Brain microvascular endothelial cell (primary cell): Measurements from ENCODE around the gene RXRA.
A peak's percentile ranks its signal among the peaks of the same experiment; 100 is the strongest.

Source experiments
- DNase-seq: peaks from one replicate; pipeline ENCODE4 v3.0.0-alpha.2; 2020
- H3K27ac ChIP-seq: fragments of 250-450 bp; sonication (Bioruptor Pico); 2 replicates; pipeline ENCODE4 v1.5.1; 2020; ENCODE audit warnings: mild to moderate bottlenecking, moderate library complexity
- H3K27me3 ChIP-seq: fragments of 250-450 bp; sonication (Bioruptor Pico); replicated peaks from 2 replicates; pipeline ENCODE4 v1.5.1; 2020; ENCODE audit warnings: mild to moderate bottlenecking
- H3K36me3 ChIP-seq: fragments of 250-450 bp; sonication (Bioruptor Pico); replicated peaks from 2 replicates; pipeline ENCODE4 v1.5.1; 2020; ENCODE audit warnings: mild to moderate bottlenecking
- H3K4me3 ChIP-seq: 2 replicates; pipeline ENCODE4 v1.5.1; 2011; ENCODE audit warnings: low read depth, mild to moderate bottlenecking, control low read depth, low read length, moderate library complexity
- in situ Hi-C: cut with HindIII; loops from 2 replicates; pipeline ENCODE4 v1.10.0; 2017; ENCODE audit warnings: low sequenced_read_pairs, low pct_ligation_motif_present
- TF ChIP-seq, protein P1 (sequence below): IDR thresholded peaks from 2 replicates; pipeline ENCODE4 v1.5.1; 2011; ENCODE audit warnings: low read depth, mild to moderate bottlenecking, moderate library complexity, low read length, control low read depth, inconsistent platforms; ENCODE audit errors: missing control alignments

The RXRA gene

DNA sequence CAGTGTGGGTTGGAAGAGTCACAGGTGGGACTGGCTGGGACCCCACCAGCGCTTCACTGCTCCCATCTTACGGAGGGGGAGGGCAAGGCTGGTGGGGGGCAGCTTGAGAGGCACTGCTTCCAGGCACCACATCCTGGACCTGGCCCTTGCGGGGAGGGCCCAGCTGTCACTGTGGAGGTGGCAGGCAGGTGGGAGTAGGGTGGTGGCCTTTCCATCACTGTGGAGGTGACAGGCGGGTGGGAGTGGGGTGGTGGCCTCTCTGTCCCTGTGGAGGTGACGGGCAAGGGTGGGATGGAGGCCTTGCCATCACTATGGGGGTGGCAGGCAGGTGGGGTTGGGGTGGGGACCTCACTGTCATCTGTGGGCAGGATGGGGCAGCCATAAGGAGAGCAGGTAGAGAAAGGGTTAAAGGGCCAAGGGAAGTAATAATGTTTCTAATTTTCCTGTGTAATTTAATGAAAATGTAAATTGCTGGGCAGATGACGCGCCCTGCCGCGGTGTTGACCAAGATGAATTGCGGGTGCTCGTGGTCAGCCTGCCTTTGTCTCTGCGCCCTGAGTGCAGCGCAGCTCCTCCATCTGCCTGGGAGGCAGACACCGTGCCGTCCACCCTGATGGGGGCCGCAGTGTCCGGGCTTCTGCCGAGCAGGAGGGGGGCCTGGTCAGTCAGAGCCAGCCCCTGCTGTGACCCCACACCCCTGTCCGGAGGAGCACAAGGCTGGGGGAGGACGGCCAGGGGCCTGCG is 20.8 kb downstream of the RXRA start:
- Histone ChIP-seq H3K27me3 (no peaks in the 10 kb centered on the region), H3K27ac (no peak overlapping the region), H3K36me3 (no peaks in the 10 kb centered on the region), H3K4me3 (no peak overlapping the region)
- no peak for DNase-seq
- in situ Hi-C loops: no loop called here
- TF ChIP-seq, protein P1, sequence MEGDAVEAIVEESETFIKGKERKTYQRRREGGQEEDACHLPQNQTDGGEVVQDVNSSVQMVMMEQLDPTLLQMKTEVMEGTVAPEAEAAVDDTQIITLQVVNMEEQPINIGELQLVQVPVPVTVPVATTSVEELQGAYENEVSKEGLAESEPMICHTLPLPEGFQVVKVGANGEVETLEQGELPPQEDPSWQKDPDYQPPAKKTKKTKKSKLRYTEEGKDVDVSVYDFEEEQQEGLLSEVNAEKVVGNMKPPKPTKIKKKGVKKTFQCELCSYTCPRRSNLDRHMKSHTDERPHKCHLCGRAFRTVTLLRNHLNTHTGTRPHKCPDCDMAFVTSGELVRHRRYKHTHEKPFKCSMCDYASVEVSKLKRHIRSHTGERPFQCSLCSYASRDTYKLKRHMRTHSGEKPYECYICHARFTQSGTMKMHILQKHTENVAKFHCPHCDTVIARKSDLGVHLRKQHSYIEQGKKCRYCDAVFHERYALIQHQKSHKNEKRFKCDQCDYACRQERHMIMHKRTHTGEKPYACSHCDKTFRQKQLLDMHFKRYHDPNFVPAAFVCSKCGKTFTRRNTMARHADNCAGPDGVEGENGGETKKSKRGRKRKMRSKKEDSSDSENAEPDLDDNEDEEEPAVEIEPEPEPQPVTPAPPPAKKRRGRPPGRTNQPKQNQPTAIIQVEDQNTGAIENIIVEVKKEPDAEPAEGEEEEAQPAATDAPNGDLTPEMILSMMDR: no peak

DNA sequence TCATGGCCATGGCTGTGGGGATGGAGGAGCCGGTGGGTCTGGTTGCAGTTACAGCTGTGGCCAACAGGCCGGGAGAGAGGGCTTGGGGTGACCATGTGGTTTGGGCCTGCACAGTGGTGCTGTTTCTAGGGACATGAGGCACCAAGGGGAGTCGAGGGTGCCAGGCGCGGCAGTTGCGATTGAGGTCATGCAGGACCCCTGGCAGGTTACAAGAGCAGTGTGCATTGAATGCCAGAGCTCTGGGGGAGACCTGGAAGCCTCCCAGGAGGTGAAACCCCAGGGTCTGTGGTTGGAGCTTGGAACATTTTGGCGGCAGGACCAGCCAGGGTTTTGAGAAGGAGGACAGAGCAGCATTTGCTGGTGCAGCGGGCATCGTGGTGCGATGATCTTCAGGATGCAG is 21.7 kb downstream of the RXRA start:
- H3K4me3 ChIP-seq: no peak overlapping the region
- no peak for DNase-seq
- H3K27me3 ChIP-seq: no peaks in the 10 kb centered on the region
- in situ Hi-C loops: no loop called here
- no peak overlapping the region for H3K27ac ChIP-seq
- TF ChIP-seq, protein P1: peak; percentile 20
- H3K36me3 ChIP-seq: no peaks in the 10 kb centered on the region

DNA sequence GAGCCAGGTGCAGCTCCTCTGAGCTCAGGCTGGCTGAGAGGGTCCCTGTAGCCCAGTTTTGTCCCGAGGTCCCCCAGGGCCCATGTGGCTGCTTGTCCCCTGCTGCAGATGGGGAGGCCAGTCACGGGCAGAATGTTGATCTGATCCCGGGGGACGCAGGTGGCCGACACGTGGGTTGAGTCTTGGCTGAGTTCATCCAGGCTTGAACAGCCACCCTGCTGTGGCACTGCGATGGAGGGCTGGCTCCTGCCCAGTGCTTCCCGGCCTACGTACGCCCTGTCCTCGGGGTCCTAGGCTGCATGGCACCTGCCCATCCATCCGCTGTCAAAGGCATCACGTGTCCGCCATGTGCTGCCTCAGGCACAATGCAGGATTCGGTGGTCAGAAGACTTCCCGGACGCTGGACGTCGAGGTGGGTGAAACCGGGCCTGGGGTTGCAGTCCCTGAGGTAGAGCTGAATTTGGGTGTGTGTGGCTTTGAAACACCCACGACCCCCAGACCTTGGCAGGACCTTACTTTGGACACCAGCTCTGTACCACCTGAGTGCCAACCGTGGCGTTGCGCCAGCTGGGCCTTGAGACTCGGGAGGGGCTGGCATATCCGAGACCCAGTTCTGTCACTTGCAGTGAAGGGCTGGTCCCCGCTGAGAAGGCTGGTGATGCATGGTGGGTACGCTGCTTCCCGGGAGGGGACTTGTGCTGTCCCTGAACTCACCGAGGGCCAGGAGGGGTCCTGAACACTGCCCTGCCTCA is 22.3 kb downstream of the RXRA start:
- TF ChIP-seq, protein P1: no peak
- DNase-seq: no peak
- no peaks in the 10 kb centered on the region for H3K27me3 ChIP-seq
- H3K27ac ChIP-seq: no peak overlapping the region
- H3K36me3 ChIP-seq: no peaks in the 10 kb centered on the region
- H3K4me3 ChIP-seq: no peak overlapping the region
- in situ Hi-C loops: no loop called here

DNA sequence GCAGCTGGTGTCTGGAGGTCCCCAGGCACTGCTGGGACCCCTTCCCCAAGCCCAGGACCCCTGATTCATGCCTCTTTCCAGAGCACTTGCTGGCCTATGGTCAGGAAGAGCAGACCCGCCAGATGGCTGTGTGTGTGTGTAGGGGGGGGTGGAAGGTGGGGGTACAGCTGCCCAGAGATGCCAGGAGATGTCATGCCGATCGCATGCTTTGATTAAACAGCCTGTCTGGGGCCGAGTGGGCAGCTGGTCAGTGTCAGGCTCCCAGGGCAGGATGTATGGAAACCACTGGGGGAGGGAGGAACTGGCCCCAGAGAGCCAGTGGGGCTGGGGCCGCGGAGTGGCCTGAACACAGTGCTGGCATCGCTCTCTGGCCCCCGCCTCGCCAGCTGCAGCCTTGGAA is 23.7 kb downstream of the RXRA start:
- H3K27me3 ChIP-seq: no peaks in the 10 kb centered on the region
- no peaks in the 10 kb centered on the region for H3K36me3 ChIP-seq
- DNase-seq: no peak
- no peak overlapping the region for H3K4me3 ChIP-seq
- in situ Hi-C loops: no loop called here
- TF ChIP-seq, protein P1: no peak
- no peak overlapping the region for H3K27ac ChIP-seq

DNA sequence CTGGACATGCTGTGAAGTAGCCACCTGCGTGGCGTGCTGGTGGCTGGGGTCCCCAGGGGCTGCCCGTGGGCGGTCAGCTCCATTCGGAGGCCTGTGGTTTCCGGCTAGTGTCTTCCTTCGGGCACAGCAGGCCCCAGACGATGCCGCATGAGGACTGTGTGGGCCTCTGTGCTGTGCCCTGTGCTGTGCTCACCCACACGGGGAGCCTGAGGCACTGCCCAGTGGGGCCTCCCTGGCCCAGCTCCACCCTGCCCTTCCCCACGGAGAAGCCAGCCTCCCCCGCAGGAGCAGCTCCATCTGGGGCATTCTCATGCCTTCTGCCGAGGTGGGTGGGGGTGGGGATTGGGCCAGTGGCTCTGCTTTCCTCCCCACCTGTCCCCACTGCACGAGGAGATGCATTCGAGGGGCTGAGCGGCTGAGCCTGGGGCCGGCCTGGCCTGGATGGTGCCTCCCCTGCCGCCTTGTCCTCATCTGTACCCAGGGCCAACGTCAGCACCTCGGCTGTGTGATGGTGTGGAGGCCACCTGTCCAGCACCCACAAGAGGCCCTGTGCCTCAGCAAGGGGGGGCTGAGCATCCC is 24.2 kb downstream of the RXRA start:
- Histone ChIP-seq H3K4me3 (no peak overlapping the region), H3K36me3 (no peaks in the 10 kb centered on the region), H3K27ac (no peak overlapping the region), H3K27me3 (no peaks in the 10 kb centered on the region)
- no peak for DNase-seq
- in situ Hi-C loops: no loop called here
- TF ChIP-seq, protein P1: no peak
